DND-41 (cell line): ENCODE results near the gene ZDHHC11.
"Not testable (repeated sequence)": the region's sequence is repeated elsewhere in the genome, so short reads cannot be mapped to it uniquely, and the experiment has no call there.

Experiments
- ATAC-seq: fragments of 200-7000 bp; cut with Tn5 transposase; 3 replicates; pipeline ENCODE4 v1.9.1; 2021; ENCODE audit warnings: low read depth; ENCODE audit not compliant: insufficient read depth
- DNase-seq: peaks from one replicate; pipeline ENCODE4 v3.0.0-alpha.2; 2020
- H2AFZ ChIP-seq: 2 replicates; pipeline ENCODE4 v1.6.0; 2012; ENCODE audit warnings: low read depth, low read length
- H3K27ac ChIP-seq: 2 replicates; pipeline ENCODE4 v1.5.1; 2012; ENCODE audit warnings: low read length, inconsistent platforms
- H3K27me3 ChIP-seq: fragments of 200-600 bp; sonication (generic); 2 replicates; pipeline ENCODE4 v1.6.0; 2012; ENCODE audit warnings: low read length, mild to moderate bottlenecking, inconsistent platforms; ENCODE audit not compliant: insufficient read depth, poor library complexity
- H3K36me3 ChIP-seq: 2 replicates; pipeline ENCODE4 v1.5.1; 2012; ENCODE audit warnings: low read length, inconsistent platforms; ENCODE audit not compliant: insufficient read depth
- H3K4me1 ChIP-seq: 2 replicates; pipeline ENCODE4 v1.5.1; 2012; ENCODE audit warnings: mild to moderate bottlenecking, low read length; ENCODE audit not compliant: insufficient read depth
- H3K4me2 ChIP-seq: 2 replicates; pipeline ENCODE4 v1.6.0; 2012; ENCODE audit warnings: mild to moderate bottlenecking, moderate library complexity, low read length, inconsistent platforms; ENCODE audit not compliant: insufficient read depth
- H3K4me3 ChIP-seq, 2 experiments: fragments of 200-600 bp in 1 of 2; shearing (Covaris generic) in 1 of 2; 2 replicates each; pipeline ENCODE4 v1.5.1; 2012 to 2016; ENCODE audit warnings: inconsistent platforms in 2 of 2, low read length in 2 of 2, mild to moderate bottlenecking in 2 of 2, low read depth in 1 of 2, moderate library complexity in 1 of 2
- H3K79me2 ChIP-seq: 2 replicates; pipeline ENCODE4 v1.6.0; 2012; ENCODE audit warnings: low read length, inconsistent platforms; ENCODE audit not compliant: insufficient read depth
- H3K9ac ChIP-seq: 2 replicates; pipeline ENCODE4 v1.6.0; 2012; ENCODE audit warnings: low read depth, mild to moderate bottlenecking, inconsistent platforms, low read length, moderate library complexity
- H3K9me3 ChIP-seq: 2 replicates; pipeline ENCODE4 v1.5.1; 2012; ENCODE audit warnings: low read length, moderate library complexity, mild to moderate bottlenecking, inconsistent platforms; ENCODE audit not compliant: insufficient read depth, severe bottlenecking
- H4K20me1 ChIP-seq: 2 replicates; pipeline ENCODE4 v1.6.0; 2012; ENCODE audit warnings: low read length; ENCODE audit not compliant: insufficient read depth
- CTCF ChIP-seq: IDR thresholded peaks from 2 replicates; pipeline ENCODE4 v1.5.1; 2012; ENCODE audit warnings: borderline replicate concordance, low read length, moderate library complexity, mild to moderate bottlenecking; ENCODE audit not compliant: poor library complexity, severe bottlenecking; ENCODE audit errors: extremely low read depth
- EZH2 ChIP-seq: IDR thresholded peaks from 3 replicates; pipeline ENCODE4 v1.6.1; 2012; ENCODE audit warnings: borderline replicate concordance, low read depth, mild to moderate bottlenecking, moderate library complexity, low read length, inconsistent platforms; ENCODE audit not compliant: severe bottlenecking

The ZDHHC11 gene

DNA sequence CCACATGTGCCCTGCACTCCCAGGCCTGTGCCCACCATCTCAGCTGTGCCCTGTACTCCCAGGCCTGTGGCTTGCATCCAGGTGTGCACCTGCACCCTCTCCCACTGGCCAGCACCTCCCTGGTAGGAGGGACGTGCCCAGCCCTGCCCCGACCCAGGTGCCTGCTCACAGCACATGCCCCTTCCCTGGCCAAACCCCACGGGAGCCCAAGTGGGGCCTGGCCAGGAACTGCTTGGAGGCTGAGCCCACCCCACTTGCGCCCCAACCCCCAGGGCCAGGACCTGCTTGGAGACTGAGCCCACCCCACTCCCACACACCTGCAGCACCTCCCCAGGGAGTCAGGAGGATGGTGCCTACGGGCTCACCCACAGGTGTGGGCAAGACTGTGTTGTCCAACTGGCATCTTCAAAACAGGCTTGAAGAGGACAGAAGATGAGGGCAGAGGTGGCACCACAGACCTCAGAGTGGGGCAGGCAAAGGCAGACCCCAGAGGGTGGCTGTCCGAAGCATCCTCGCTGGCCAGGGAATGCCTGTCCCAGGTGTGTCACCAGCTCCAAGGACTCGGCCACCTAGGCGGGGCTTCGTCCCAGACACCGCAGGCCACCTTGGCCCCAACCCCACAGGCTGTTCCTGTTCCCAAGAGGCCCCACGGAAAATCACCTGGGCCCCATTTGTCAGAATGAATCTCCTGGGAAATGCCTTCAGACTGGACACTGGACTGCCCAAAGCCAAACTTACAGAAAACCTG lies 77.1 kb downstream of the ZDHHC11 start:
- H3K27ac ChIP-seq: no peak overlapping the region
- H4K20me1 ChIP-seq: peaks cover 3% of the 10 kb centered on the region; the same call in 1 of the 2 replicates
- DNase-seq: no peak
- H3K27me3 ChIP-seq: no peaks in the 10 kb centered on the region
- H3K36me3 ChIP-seq: no peaks in the 10 kb centered on the region
- H3K4me1 ChIP-seq: no peaks in the 10 kb centered on the region
- no peak overlapping the region for H3K9ac ChIP-seq
- no peaks in the 10 kb centered on the region for H3K9me3 ChIP-seq
- H2AFZ ChIP-seq: no peak overlapping the region
- no peak overlapping the region for H3K4me2 ChIP-seq
- no peak for ATAC-seq
- no peak overlapping the region for H3K4me3 ChIP-seq
- no peak for TF ChIP-seq EZH2
- no peak for TF ChIP-seq CTCF
- H3K79me2 ChIP-seq: no peaks in the 10 kb centered on the region

GRCh38 chr5:772931-773330 lies 77.9 kb downstream of the ZDHHC11 start:
- not testable (repeated sequence) for H3K79me2 ChIP-seq, DNase-seq, H3K36me3 ChIP-seq, H3K4me1 ChIP-seq, H3K4me2 ChIP-seq, H3K4me3 ChIP-seq, H3K27ac ChIP-seq, H2AFZ ChIP-seq, H4K20me1 ChIP-seq, ATAC-seq, H3K9ac ChIP-seq, H3K27me3 ChIP-seq, H3K9me3 ChIP-seq

DNA sequence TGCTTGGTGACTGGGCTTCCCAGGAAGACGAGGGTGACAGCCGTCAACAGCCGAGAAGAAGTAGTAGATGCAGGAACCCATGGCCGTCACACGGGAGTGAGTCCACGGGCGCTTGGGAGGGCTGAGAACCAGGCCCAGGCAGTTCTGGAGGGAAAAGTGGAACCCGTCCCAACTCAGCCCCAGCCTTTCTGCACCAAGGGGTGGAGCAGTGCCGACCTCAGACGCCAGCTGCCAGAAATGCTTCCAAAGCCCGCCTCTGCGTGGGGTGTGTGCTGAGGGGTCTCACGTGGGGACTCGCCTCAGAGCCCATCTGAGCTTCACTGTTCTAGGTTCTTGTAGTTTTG lies 78.3 kb downstream of the ZDHHC11 start:
- H3K4me2 ChIP-seq, H3K9ac ChIP-seq, H3K9me3 ChIP-seq, H3K4me1 ChIP-seq, H3K36me3 ChIP-seq, H3K27me3 ChIP-seq, H3K27ac ChIP-seq, H3K79me2 ChIP-seq, H3K4me3 ChIP-seq, H4K20me1 ChIP-seq, ATAC-seq, DNase-seq, H2AFZ ChIP-seq: not testable (repeated sequence)

DNA sequence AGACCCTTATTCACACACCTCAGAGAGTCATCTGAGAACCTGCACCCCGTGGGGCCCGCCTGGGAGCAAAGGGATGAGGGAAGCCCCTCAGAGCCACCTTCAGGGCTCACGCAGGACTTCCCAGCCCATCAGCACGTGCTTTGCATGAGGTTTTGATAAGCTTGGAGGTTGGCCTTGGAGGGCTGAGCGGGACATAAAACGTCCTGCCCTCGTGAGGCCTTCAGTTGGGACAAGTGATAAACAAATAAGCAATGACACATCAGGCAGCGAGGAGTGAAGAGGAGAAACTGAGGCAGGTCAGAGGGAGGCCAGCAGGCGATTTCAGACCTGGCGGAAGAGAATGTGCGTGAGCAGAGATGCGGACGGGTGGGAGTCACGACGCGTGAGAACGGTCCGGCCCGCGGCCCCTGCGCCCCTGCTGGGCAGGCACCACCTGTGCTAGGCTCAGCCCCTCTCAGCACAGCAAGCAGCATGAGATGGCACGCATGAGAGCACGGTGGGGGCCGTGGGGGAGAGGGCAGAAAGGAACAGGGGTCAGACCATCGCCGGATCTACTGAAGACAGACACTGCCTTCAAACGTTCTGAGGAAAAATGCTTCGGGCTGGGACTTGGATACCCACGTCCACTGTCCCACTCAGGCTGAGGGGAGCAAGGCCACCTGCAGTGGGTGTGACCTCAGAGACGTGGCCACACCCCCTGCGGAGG lies 78.8 kb downstream of the ZDHHC11 start:
- not testable (repeated sequence) for H3K9ac ChIP-seq

DNA sequence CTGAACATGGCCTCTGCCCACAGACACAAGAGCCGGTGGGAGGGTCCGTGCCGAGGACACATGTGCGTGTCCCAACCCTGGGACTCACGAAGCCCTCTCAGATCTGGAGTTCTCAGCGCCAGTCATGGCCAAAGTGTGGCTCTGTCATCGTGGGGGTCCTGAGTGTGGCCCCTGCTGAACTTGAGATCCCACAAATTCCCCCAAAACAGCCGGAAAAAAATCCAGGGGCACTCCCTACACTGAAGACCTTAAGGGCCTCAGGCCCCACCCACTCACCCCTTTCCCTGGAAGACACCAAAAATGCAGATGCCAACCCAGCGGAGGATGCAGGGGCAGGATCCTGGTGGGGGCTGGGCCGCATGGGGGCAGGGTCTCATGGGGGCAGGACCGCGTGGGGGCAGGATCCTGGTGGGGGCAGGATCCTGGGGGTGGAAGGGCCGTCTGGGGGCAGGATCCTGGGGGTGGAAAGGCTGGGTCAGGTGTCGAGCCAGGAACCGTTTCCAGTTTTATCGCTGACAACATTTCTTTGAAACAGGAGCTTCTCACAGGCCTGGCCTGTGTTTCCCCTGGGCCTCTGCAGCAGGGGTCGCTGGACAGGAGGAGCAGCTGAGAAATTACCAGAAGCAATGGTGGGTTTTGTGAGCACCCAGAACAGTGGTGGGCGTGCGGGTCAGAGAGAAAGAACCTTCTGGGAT lies 79.6 kb downstream of the ZDHHC11 start:
- H3K4me1 ChIP-seq, H3K4me3 ChIP-seq, H3K27me3 ChIP-seq, H3K9me3 ChIP-seq, H3K4me2 ChIP-seq, H4K20me1 ChIP-seq, H3K27ac ChIP-seq, H3K79me2 ChIP-seq, DNase-seq, H2AFZ ChIP-seq, H3K9ac ChIP-seq, H3K36me3 ChIP-seq, ATAC-seq: not testable (repeated sequence)

More for the DNA sequence above, 78.8 kb downstream of the ZDHHC11 start:
- not testable (repeated sequence) for H3K79me2 ChIP-seq, H3K4me1 ChIP-seq, DNase-seq, H4K20me1 ChIP-seq, H3K36me3 ChIP-seq, H3K9me3 ChIP-seq, H3K27me3 ChIP-seq, H3K4me2 ChIP-seq, H3K4me3 ChIP-seq, H2AFZ ChIP-seq, H3K27ac ChIP-seq
- peak; percentile 17; the same call in 1 of the 3 replicates for ATAC-seq

DNA sequence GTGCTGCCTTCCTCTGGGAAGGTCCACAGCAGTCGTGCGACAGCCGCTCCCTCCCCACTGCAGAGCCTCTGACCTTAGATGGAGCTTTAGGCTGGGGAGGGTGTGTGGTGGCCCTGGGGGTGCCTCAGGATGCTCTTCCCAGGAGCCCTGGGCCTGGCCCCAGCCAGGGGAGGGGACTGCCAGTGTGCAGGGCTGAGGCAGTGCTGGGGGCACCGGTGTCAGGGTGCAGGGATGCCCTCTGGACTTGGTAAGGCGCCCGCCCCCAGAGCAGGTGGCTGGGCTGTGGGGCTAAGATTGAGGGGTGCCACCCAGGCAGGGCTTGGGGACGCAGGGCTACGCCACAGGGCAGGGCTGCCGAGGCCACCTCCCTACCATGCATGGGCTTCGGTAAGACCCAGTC lies 80.2 kb downstream of the ZDHHC11 start:
- H3K9ac ChIP-seq, H3K27me3 ChIP-seq, H3K36me3 ChIP-seq, ATAC-seq, H3K4me1 ChIP-seq, H4K20me1 ChIP-seq, H3K27ac ChIP-seq, DNase-seq, H2AFZ ChIP-seq, H3K4me3 ChIP-seq, H3K4me2 ChIP-seq, H3K79me2 ChIP-seq, H3K9me3 ChIP-seq: not testable (repeated sequence)

DNA sequence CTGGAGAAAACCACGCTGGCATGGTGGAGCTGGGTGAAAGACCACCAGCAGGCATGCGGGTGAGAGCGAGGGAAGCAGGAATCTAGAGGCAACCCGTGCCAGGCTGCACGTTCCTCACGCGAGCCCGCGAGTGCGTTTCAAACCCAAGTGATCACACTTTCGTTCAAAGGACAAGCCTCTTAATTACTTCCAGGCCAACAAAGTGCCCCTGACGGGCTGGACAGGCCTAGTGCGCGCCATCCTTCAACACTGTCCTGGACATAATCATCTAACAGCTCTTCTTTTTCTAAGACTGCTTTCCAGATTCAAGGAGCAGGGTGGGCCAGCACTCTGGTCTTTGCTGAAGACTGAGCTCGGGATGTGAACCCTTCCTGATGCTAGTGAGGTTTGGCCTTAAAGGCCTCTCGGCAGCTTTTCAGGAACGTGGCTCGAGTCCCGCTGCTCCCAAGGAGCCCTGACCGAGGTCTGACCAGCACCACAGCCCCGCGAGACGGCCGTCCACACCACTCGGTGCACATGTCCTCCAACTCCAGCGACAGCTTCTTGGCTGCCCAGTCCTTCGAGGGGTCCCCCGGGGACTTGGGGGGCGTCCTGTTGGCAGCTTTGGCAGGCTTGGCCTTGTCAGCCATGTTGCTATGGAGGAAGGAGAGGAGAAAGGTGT lies 81.2 kb downstream of the ZDHHC11 start:
- not testable (repeated sequence) for H3K9me3 ChIP-seq, ATAC-seq, H3K27ac ChIP-seq, H3K27me3 ChIP-seq, H3K79me2 ChIP-seq, H3K4me1 ChIP-seq, H2AFZ ChIP-seq, H4K20me1 ChIP-seq, H3K36me3 ChIP-seq, H3K4me2 ChIP-seq, DNase-seq, H3K9ac ChIP-seq, H3K4me3 ChIP-seq
